Stimulated activated CD4-positive, alpha-beta T cell treated with anti-CD3 and anti-CD28 coated beads, Interleukin-1b, Interleukin-23, amount 100 ng/mL, for 48 hours (primary cell): ENCODE data around the gene SEMA4C.

Experiments
- DNase-seq: peaks from one replicate; pipeline ENCODE4 v3.0.0-alpha.2; 2020

The SEMA4C gene

GRCh38 chr2:96880891-96881273, 11.0 kb upstream of the SEMA4C start:
- DNase-seq, result no peak

- no peak for DNase-seq
These were observed 9.7 kb upstream of the SEMA4C start for GRCh38 chr2:96879545-96880040.

GRCh38 chr2:96878796-96879544, 9.1 kb upstream of the SEMA4C start:
- DNase-seq, result no peak

- no peak for DNase-seq
These were observed 8.3 kb upstream of the SEMA4C start for GRCh38 chr2:96878171-96878570.

GRCh38 chr2:96877631-96878092, 7.8 kb upstream of the SEMA4C start:
- DNase-seq, result no peak

GRCh38 chr2:96877042-96877451, 7.2 kb upstream of the SEMA4C start:
- no peak for DNase-seq

- no peak for DNase-seq
These were observed 6.6 kb upstream of the SEMA4C start for GRCh38 chr2:96876269-96877041.

GRCh38 chr2:96875498-96876268, 5.8 kb upstream of the SEMA4C start:
- no peak for DNase-seq

- DNase-seq, result peak; percentile 32
These were observed 4.4 kb upstream of the SEMA4C start for GRCh38 chr2:96874198-96874831.

GRCh38 chr2:96873651-96874096, 3.8 kb upstream of the SEMA4C start:
- no peak for DNase-seq

GRCh38 chr2:96872591-96873349, 2.9 kb upstream of the SEMA4C start:
- no peak for DNase-seq

- peak; percentile 47 for DNase-seq
These were observed 861 bp upstream of the SEMA4C start for GRCh38 chr2:96870626-96871255.

- DNase-seq, result no peak
These were observed 529 bp downstream of the SEMA4C start for GRCh38 chr2:96869281-96869821.

GRCh38 chr2:96868555-96869280, 1.2 kb downstream of the SEMA4C start:
- peak; percentile 57 for DNase-seq

- DNase-seq, result peak; percentile 22
These were observed 1.9 kb downstream of the SEMA4C start for GRCh38 chr2:96867756-96868554.

- no peak for DNase-seq
These were observed 2.7 kb downstream of the SEMA4C start for GRCh38 chr2:96866986-96867755.

- DNase-seq, result no peak
These were observed 3.3 kb downstream of the SEMA4C start for GRCh38 chr2:96866586-96866985.

GRCh38 chr2:96866149-96866548, 3.7 kb downstream of the SEMA4C start:
- no peak for DNase-seq

GRCh38 chr2:96865654-96866053, 4.2 kb downstream of the SEMA4C start:
- DNase-seq, result no peak
